HCT116 (cell line): Measurements from ENCODE around the gene STT3B. TPM values are rescaled to one million over a fixed set of nuclear protein-coding genes. Genes with fewer than 3 reads are reported as not detected.

Experiments used
- ATAC-seq: fragments of 200-7000 bp; cut with Tn5 transposase; 2 replicates; pipeline ENCODE4 v1.9.1; 2020; ENCODE audit warnings: mild to moderate bottlenecking, moderate library complexity
- BruUV-seq: library from RNA; stranded (reverse); fragments of 400-500 nt; replicated peaks from 2 replicates; lab custom pipeline; 2021; lab: Mats Ljungman, UMichigan
- CTCF ChIA-PET: fragments of 300-600 bp; sonication (Branson Sonifier 250); formaldehyde crosslinking; loops from one replicate; lab custom pipeline; 2021; ENCODE audit warnings: antibody characterized with exemption; lab: Charles Lee
- POLR2A ChIA-PET: fragments of 300-600, 350-600 bp; sonication (Branson Sonifier 250); formaldehyde crosslinking; loops from one replicate; lab custom pipeline; 2021; ENCODE audit warnings: antibody characterized with exemption; lab: Charles Lee
- RAD21 ChIA-PET, 2 experiments: fragments of 300-600 bp; sonication (Branson Sonifier 250); formaldehyde crosslinking; loops; one replicate each; lab custom pipeline; 2023; ENCODE audit warnings: low total read pairs in 2 of 2; ENCODE audit not compliant: uncharacterized antibody in 2 of 2, unreplicated experiment in 2 of 2, low non-redundant PET in 1 of 2; lab: Charles Lee
- DNase-seq: peaks from one replicate; pipeline ENCODE4 v3.0.0-alpha.2; 2010; ENCODE audit warnings: low read depth, low spot score
- H2AFZ ChIP-seq: fragments of 200-600 bp; shearing (Covaris generic), sonication (generic); 2 replicates; pipeline ENCODE4 v1.6.1; 2017; ENCODE audit warnings: low read depth, mixed run types, mixed read lengths, antibody characterized with exemption, low read length; ENCODE audit not compliant: poor library complexity, severe bottlenecking
- H3K27ac ChIP-seq: 2 replicates; pipeline ENCODE4 v1.5.1; 2012; ENCODE audit warnings: low read depth, low read length
- H3K27me3 ChIP-seq: fragments of 200-600 bp; sonication (generic); 2 replicates; pipeline ENCODE4 v1.6.1; 2016; ENCODE audit warnings: mixed run types, low read length, mixed read lengths; ENCODE audit not compliant: insufficient read depth
- H3K36me3 ChIP-seq, 2 experiments: fragments of 200-500 bp in 1 of 2; fragments of 200-600 bp in 1 of 2; sonication (Bioruptor generic) in 1 of 2; sonication (generic) in 1 of 2; 2 replicates each; pipeline versions ENCODE4 v1.5.1 to v1.6.1; 2014 to 2016; ENCODE audit warnings: low read length in 2 of 2, inconsistent platforms in 1 of 2, mixed read lengths in 1 of 2, mixed run types in 1 of 2; ENCODE audit not compliant: insufficient read depth in 2 of 2, control insufficient read depth in 1 of 2
- H3K4me1 ChIP-seq, 2 experiments: fragments of 200-600 bp in 1 of 2; sonication (generic) in 1 of 2; 2 replicates each; pipeline versions ENCODE4 v1.5.1 to v1.6.1; 2012 to 2017; ENCODE audit warnings: low read length in 2 of 2, inconsistent platforms in 1 of 2, mild to moderate bottlenecking in 1 of 2, mixed read lengths in 1 of 2, mixed run types in 1 of 2, moderate library complexity in 1 of 2; ENCODE audit not compliant: insufficient read depth in 2 of 2, control insufficient read depth in 1 of 2
- H3K4me2 ChIP-seq: fragments of 200-600 bp; sonication (generic); 2 replicates; pipeline ENCODE4 v1.6.1; 2017; ENCODE audit warnings: mixed run types, low read length, mixed read lengths
- H3K4me3 ChIP-seq, 2 experiments: fragments of 200-600 bp in 1 of 2; sonication (generic) in 1 of 2; replicated peaks in 1 of 2; 2 replicates each; pipeline ENCODE4 v1.5.1; 2011 to 2016; ENCODE audit warnings: low read length in 2 of 2, control low read depth in 1 of 2, low read depth in 1 of 2, mild to moderate bottlenecking in 1 of 2, mixed read lengths in 1 of 2, mixed run types in 1 of 2
- H3K79me2 ChIP-seq: fragments of 200-600 bp; sonication (generic); 2 replicates; pipeline ENCODE4 v1.6.1; 2017; ENCODE audit warnings: mild to moderate bottlenecking, mixed run types, low read length, moderate library complexity, mixed read lengths; ENCODE audit not compliant: insufficient read depth
- H3K9ac ChIP-seq: fragments of 200-600 bp; sonication (generic); 2 replicates; pipeline ENCODE4 v1.6.1; 2016; ENCODE audit warnings: low read length, mixed read lengths
- H3K9me2 ChIP-seq: fragments of 200-600 bp; sonication (generic), shearing (Covaris generic); 2 replicates; pipeline ENCODE4 v1.6.1; 2017; ENCODE audit warnings: mixed run types, mild to moderate bottlenecking, moderate library complexity; ENCODE audit not compliant: insufficient read depth
- H3K9me3 ChIP-seq, 2 experiments: fragments of 200-500 bp in 1 of 2; fragments of 200-600 bp in 1 of 2; sonication (Bioruptor generic) in 1 of 2; sonication (generic) in 1 of 2; 2 replicates each; pipeline ENCODE4 v1.6.1; 2014 to 2017; ENCODE audit warnings: low read length in 2 of 2, mixed read lengths in 2 of 2, inconsistent platforms in 1 of 2, low read depth in 1 of 2, mild to moderate bottlenecking in 1 of 2, mixed run types in 1 of 2, moderate library complexity in 1 of 2; ENCODE audit not compliant: control insufficient read depth in 1 of 2, insufficient read depth in 1 of 2
- H4K20me1 ChIP-seq: fragments of 200-600 bp; sonication (generic), shearing (Covaris generic); 2 replicates; pipeline ENCODE4 v1.6.1; 2017; ENCODE audit warnings: mixed run types, mild to moderate bottlenecking, moderate library complexity; ENCODE audit not compliant: insufficient read depth
- ATF3 ChIP-seq: IDR thresholded peaks from 2 replicates; pipeline ENCODE4 v1.6.1; 2012
- POLR2A ChIP-seq: IDR thresholded peaks from 2 replicates; pipeline ENCODE4 v1.7.0; 2011; ENCODE audit warnings: borderline replicate concordance; ENCODE audit not compliant: insufficient read depth, insufficient read length; ENCODE audit errors: extremely low read depth
- POLR2AphosphoS5 ChIP-seq: IDR thresholded peaks from 2 replicates; pipeline ENCODE4 v1.6.1; 2011; ENCODE audit warnings: mild to moderate bottlenecking, low read depth, low read length, moderate library complexity
- SIN3A ChIP-seq: IDR thresholded peaks from 2 replicates; pipeline ENCODE4 v1.6.1; 2012; ENCODE audit warnings: low read depth
- ZFX ChIP-seq: fragments of 450-650 bp; IDR thresholded peaks from 2 replicates; pipeline ENCODE4 v1.6.1; 2017
- ZNF274 ChIP-seq: fragments of 200-500 bp; sonication (Bioruptor generic); IDR thresholded peaks from 2 replicates; pipeline ENCODE4 v1.6.1; 2014; ENCODE audit warnings: mild to moderate bottlenecking, low read depth, low read length, inconsistent platforms
- intact Hi-C: fragments of 100-400 bp; cut with micrococcal nuclease; formaldehyde crosslinking; loops from 2 replicates; pipeline ENCODE4 v1.10.0; 2022
- total RNA-seq: library from RNA; stranded (reverse); gene quantifications from one replicate; pipeline ENCODE4 v1.2.1, GENCODE V29; 2021; ENCODE audit not compliant: unreplicated experiment
- TF ChIP-seq, protein P1 (sequence below): IDR thresholded peaks from 2 replicates; pipeline ENCODE4 v1.6.1; 2012
- TF ChIP-seq, protein P2 (sequence below), 3 experiments: fragments of 200-600 bp in 1 of 3; sonication (generic) in 1 of 3; IDR thresholded peaks in 2 of 3; conservative IDR thresholded peaks in 1 of 3; 2 replicates each; pipeline ENCODE4 v1.5.1; 2012 to 2017; ENCODE audit warnings: low read depth in 2 of 3, low read length in 2 of 3, antibody characterized with exemption in 1 of 3, borderline replicate concordance in 1 of 3, control low read depth in 1 of 3, mild to moderate bottlenecking in 1 of 3, mixed read lengths in 1 of 3, mixed run types in 1 of 3, moderate library complexity in 1 of 3; ENCODE audit not compliant: insufficient read depth in 1 of 3

STT3B gene
- total RNA-seq, 1 experiment from 2014 or later, result 131 TPM

- H4K20me1 ChIP-seq, result no peaks in the 10 kb centered on the region
- H2AFZ ChIP-seq, result no peak overlapping the region
- ChIA-PET RAD21 (no interaction called here), POLR2A (no interaction called here), CTCF (no interaction called here)
- DNase-seq (no peak), ATAC-seq (no peak)
- no peaks in the 10 kb centered on the region for H3K27me3 ChIP-seq
- H3K79me2 ChIP-seq, result no peaks in the 10 kb centered on the region
- no peak overlapping the region for H3K27ac ChIP-seq
- H3K9ac ChIP-seq, result no peak overlapping the region
- H3K9me3 ChIP-seq, result no peaks in the 10 kb centered on the region
- no peaks in the 10 kb centered on the region for H3K36me3 ChIP-seq
- BruUV-seq, result no TSS peak
- no peaks in the 10 kb centered on the region for H3K9me2 ChIP-seq
- H3K4me3 ChIP-seq, result no peak overlapping the region
- H3K4me2 ChIP-seq, result no peak overlapping the region
- intact Hi-C loops, result no loop called here
- no peaks in the 10 kb centered on the region for H3K4me1 ChIP-seq
- TF ChIP-seq POLR2AphosphoS5, result no peak
- no peak for TF ChIP-seq SIN3A
- TF ChIP-seq, protein P1, sequence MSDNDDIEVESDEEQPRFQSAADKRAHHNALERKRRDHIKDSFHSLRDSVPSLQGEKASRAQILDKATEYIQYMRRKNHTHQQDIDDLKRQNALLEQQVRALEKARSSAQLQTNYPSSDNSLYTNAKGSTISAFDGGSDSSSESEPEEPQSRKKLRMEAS, result no peak
- TF ChIP-seq, protein P2, sequence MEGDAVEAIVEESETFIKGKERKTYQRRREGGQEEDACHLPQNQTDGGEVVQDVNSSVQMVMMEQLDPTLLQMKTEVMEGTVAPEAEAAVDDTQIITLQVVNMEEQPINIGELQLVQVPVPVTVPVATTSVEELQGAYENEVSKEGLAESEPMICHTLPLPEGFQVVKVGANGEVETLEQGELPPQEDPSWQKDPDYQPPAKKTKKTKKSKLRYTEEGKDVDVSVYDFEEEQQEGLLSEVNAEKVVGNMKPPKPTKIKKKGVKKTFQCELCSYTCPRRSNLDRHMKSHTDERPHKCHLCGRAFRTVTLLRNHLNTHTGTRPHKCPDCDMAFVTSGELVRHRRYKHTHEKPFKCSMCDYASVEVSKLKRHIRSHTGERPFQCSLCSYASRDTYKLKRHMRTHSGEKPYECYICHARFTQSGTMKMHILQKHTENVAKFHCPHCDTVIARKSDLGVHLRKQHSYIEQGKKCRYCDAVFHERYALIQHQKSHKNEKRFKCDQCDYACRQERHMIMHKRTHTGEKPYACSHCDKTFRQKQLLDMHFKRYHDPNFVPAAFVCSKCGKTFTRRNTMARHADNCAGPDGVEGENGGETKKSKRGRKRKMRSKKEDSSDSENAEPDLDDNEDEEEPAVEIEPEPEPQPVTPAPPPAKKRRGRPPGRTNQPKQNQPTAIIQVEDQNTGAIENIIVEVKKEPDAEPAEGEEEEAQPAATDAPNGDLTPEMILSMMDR (IDR thresholded peaks at IDR 0.05 in 2 of 3, conservative IDR thresholded peaks at IDR 0.05 in 1 of 3; ENCODE audit: borderline replicate concordance in 1 of 3, insufficient read depth in 1 of 3, low read depth in 2 of 3, low read length in 2 of 3), result no peak
- no peak for TF ChIP-seq ZFX
- no peak for TF ChIP-seq ATF3
Measured at GRCh38 chr3:31490502-31490901, 42.2 kb upstream of the STT3B start.

DNA sequence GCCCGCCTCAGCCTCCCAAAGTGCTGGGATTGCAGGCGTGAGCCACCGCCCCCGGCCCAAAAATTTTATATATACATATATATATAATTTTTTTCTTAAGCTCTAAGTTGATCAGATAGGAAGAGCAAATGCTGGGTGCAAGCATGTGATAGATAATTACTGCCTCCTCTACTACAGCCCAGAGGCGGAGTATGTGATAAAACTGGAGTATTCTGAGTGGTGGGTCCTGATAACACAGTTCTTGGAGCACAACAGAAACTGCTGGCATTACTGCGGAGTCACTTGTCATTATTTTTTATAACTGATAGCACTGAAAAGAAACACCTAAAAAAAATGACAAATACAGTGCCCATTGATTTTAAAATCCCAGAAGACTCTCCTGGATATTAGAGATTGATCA, 41.1 kb upstream of the STT3B start:
- Histone ChIP-seq H3K4me2 (no peak overlapping the region), H3K27me3 (no peaks in the 10 kb centered on the region), H3K9me3 (no peaks in the 10 kb centered on the region), H4K20me1 (no peaks in the 10 kb centered on the region), H3K36me3 (no peaks in the 10 kb centered on the region), H3K4me3 (no peak overlapping the region), H3K9ac (no peak overlapping the region), H3K9me2 (no peaks in the 10 kb centered on the region), H3K79me2 (no peaks in the 10 kb centered on the region), H3K4me1 (no peaks in the 10 kb centered on the region), H3K27ac (no peak overlapping the region), H2AFZ (no peak overlapping the region)
- DNase-seq, result no peak
- intact Hi-C loops, result no loop called here
- ATAC-seq, result no peak
- TF ChIP-seq ZNF274, result peak; percentile 14; the same call in 1 of the 2 replicates
- TF ChIP-seq POLR2A, result no peak
- CTCF ChIA-PET, result no interaction called here
- POLR2A ChIA-PET, result no interaction called here
- RAD21 ChIA-PET, result no interaction called here
- no TSS peak for BruUV-seq
